K562 (cell line): ENCODE data around the gene MBNL1. TPM values are rescaled to one million over a fixed set of nuclear protein-coding genes. Genes with fewer than 3 reads are reported as not detected.

ENCODE experiments used
- BMI1 ChIP-seq: fragments of 150-350 bp; IDR thresholded peaks from 2 replicates; pipeline ENCODE4 v1.6.1; 2014; ENCODE audit warnings: low read length
- CBFB ChIP-seq: sonication (generic); formaldehyde crosslinking; IDR thresholded peaks from 2 replicates; pipeline ENCODE4 v1.4.0; 2020; ENCODE audit warnings: mild to moderate bottlenecking, missing genetic modification reagents
- CBX3 ChIP-seq, 2 experiments: IDR thresholded peaks; 1 replicate in 1 of 2; 2 replicates in 1 of 2; pipeline ENCODE4 v1.6.1; 2012; ENCODE audit warnings: inconsistent platforms in 2 of 2, low read length in 2 of 2, borderline replicate concordance in 1 of 2, control low read depth in 1 of 2
- ELK3 ChIP-seq: fragments of 450-650 bp; formaldehyde crosslinking; IDR thresholded peaks from 2 replicates; pipeline ENCODE4 v1.4.0; 2020; ENCODE audit warnings: mild to moderate bottlenecking
- GATAD2A ChIP-seq: fragments of 450-650 bp; IDR thresholded peaks from 2 replicates; pipeline ENCODE4 v1.6.1; 2017
- HNRNPH1 ChIP-seq: fragments of 200-400 bp; formaldehyde crosslinking; optimal IDR thresholded peaks from 2 replicates; pipeline ENCODE3; 2017; ENCODE audit warnings: low read depth, mild to moderate bottlenecking, low read length, moderate library complexity
- KLF13 ChIP-seq: fragments of 450-650 bp; IDR thresholded peaks from 2 replicates; pipeline ENCODE4 v1.6.1; 2016; ENCODE audit warnings: missing genetic modification characterization, low read depth, mild to moderate bottlenecking, missing compliant biosample characterization, moderate library complexity, borderline replicate concordance
- NRF1 ChIP-seq, 2 experiments: fragments of 450-650 bp; IDR thresholded peaks in 1 of 2; conservative IDR thresholded peaks in 1 of 2; 2 replicates each; pipeline ENCODE4 v1.6.1; 2014; ENCODE audit warnings: mild to moderate bottlenecking in 2 of 2
- OTX1 ChIP-seq: fragments of 450-650 bp; formaldehyde crosslinking; IDR thresholded peaks from 2 replicates; pipeline ENCODE4 v1.4.0; 2022; ENCODE audit warnings: mild to moderate bottlenecking
- PHF20 ChIP-seq: fragments of 450-650 bp; IDR thresholded peaks from 2 replicates; pipeline ENCODE4 v1.6.1; 2018; ENCODE audit not compliant: partially characterized antibody
- XRCC3 ChIP-seq: fragments of 450-650 bp; IDR thresholded peaks from 2 replicates; pipeline ENCODE4 v1.6.1; 2017; ENCODE audit warnings: mild to moderate bottlenecking, moderate library complexity
- ZBTB43 ChIP-seq: sonication (generic); formaldehyde crosslinking; IDR thresholded peaks from 2 replicates; pipeline ENCODE4 v1.8.0; 2023; ENCODE audit warnings: mild to moderate bottlenecking, missing genetic modification reagents
- ZBTB49 ChIP-seq: sonication (generic); formaldehyde crosslinking; IDR thresholded peaks from 2 replicates; pipeline ENCODE4 v1.8.0; 2022; ENCODE audit warnings: missing genetic modification reagents, mild to moderate bottlenecking, borderline replicate concordance
- ZHX1 ChIP-seq: fragments of 150-350 bp; conservative IDR thresholded peaks from 2 replicates; pipeline ENCODE4 v1.6.1; 2014; ENCODE audit warnings: low read length
- ZNF644 ChIP-seq: fragments of 200-800 bp; sonication (Bioruptor generic); IDR thresholded peaks from 2 replicates; pipeline ENCODE4 v1.6.1; 2016; ENCODE audit warnings: low read depth, missing genetic modification characterization, missing compliant biosample characterization
- polyA plus RNA-seq, 8 experiments: library from polyadenylated mRNA; depleted of rRNA in 4 of 8; stranded (reverse) in 5 of 8; unstranded in 3 of 8; fragments of >200 nt; fragmentation: Nextera tagmentation in 2 of 8; fragmentation: Illumina TruSeq in 1 of 8; extraction: Ambion mirVana in 2 of 8; extraction: Trizol in 1 of 8; gene quantifications; 2 replicates each; pipeline versions ENCODE4 v1.2.1 to v1.2.3, GENCODE V29; 2011 to 2014; ENCODE audit warnings: inconsistent platforms in 1 of 8, missing spikeins in 1 of 8
- total RNA-seq, 7 experiments: library from RNA; depleted of rRNA in 6 of 7; stranded (reverse); fragments of >200 nt in 6 of 7; fragmentation: Illumina TruSeq in 2 of 7; extraction: Trizol in 2 of 7; gene quantifications; 2 replicates each; pipeline versions ENCODE4 v1.2.1 to v1.2.3, GENCODE V29; 2011 to 2021; ENCODE audit warnings: low replicate concordance in 1 of 7
- TF ChIP-seq, protein P1 (sequence below): sonication (generic); formaldehyde crosslinking; IDR thresholded peaks from 2 replicates; pipeline ENCODE4 v1.8.1; 2023; ENCODE audit warnings: mild to moderate bottlenecking, missing genetic modification reagents

The MBNL1 gene
- total and polyA plus RNA-seq, 9 of the 15 experiments (the other 6 are each of a cell fraction or from before 2014, with no cell fraction given), result 70.3 to 243 (median 220) TPM

GRCh38 chr3:152298393-152299248 lies 29.9 kb downstream of the MBNL1 start (continued):
- TF ChIP-seq ZBTB43 (no peak), CBFB (no peak), KLF13 (tag) (no peak), CBX3 (IDR thresholded peaks at IDR 0.05; ENCODE audit: borderline replicate concordance in 1 of 2, low read length in 2 of 2) (no peak), BMI1 (no peak), GATAD2A (no peak), NRF1 (conservative IDR thresholded peaks at IDR 0.05 in 1 of 2, IDR thresholded peaks at IDR 0.05 in 1 of 2) (peak; percentile 36 to 60), ZHX1 (no peak), HNRNPH1 (no peak), PHF20 (no peak), ZNF644 (tag) (no peak), ELK3 (no peak), OTX1 (no peak), XRCC3 (no peak), ZBTB49 (CRISPR knock-in tag) (no peak)
- TF ChIP-seq, protein P1, sequence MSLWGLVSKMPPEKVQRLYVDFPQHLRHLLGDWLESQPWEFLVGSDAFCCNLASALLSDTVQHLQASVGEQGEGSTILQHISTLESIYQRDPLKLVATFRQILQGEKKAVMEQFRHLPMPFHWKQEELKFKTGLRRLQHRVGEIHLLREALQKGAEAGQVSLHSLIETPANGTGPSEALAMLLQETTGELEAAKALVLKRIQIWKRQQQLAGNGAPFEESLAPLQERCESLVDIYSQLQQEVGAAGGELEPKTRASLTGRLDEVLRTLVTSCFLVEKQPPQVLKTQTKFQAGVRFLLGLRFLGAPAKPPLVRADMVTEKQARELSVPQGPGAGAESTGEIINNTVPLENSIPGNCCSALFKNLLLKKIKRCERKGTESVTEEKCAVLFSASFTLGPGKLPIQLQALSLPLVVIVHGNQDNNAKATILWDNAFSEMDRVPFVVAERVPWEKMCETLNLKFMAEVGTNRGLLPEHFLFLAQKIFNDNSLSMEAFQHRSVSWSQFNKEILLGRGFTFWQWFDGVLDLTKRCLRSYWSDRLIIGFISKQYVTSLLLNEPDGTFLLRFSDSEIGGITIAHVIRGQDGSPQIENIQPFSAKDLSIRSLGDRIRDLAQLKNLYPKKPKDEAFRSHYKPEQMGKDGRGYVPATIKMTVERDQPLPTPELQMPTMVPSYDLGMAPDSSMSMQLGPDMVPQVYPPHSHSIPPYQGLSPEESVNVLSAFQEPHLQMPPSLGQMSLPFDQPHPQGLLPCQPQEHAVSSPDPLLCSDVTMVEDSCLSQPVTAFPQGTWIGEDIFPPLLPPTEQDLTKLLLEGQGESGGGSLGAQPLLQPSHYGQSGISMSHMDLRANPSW (CRISPR knock-in tag), result no peak
